ENCODE measurements around the gene MUC5AC. TPM values are rescaled to one million over a fixed set of nuclear protein-coding genes. Genes with fewer than 3 reads are reported as not detected.

The MUC5AC gene
- total RNA-seq, 1 donor from 2014 or later, result not detected

DNA sequence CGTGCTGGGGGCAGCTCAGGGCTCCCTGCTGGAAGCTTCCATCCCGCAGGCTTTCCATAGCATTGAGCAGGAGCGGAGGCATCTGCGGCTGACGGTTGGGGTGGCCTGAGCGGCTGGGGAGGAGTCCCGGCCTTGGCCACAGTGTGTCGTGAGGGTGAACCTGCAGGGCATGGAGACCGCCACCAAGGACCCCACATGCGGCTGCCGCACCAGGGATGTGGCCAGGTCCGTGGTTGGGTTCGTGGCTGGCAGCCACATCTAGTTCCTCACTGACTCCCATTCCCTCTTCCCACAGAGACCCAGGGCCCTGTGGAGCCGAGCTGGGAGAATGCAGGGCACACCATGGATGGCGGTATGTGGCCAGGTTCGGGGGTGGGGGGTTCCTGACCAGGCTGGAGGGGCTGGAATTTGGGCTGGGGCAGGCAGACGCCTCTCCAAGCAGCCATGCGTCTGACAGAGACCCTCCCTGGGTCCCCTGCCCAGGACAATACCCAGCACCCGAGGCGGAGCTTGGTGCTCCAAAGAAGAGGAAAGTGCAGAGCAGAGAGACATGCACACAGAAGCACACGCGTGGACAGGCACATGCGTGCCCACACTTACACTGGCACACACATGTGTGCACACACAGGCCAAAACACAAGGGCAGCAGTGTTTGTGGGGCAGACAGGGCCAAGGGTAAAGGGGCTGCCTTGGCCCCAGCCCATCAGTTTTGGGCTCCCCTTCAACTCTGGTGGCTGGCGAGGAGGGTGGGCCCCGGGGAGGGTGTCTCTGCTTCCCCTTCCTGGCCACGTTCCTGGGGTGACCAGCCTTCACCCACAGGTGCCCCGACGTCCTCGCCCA lies 67.9 kb downstream of the MUC5AC start:
- TF ChIP-seq, protein P1, sequence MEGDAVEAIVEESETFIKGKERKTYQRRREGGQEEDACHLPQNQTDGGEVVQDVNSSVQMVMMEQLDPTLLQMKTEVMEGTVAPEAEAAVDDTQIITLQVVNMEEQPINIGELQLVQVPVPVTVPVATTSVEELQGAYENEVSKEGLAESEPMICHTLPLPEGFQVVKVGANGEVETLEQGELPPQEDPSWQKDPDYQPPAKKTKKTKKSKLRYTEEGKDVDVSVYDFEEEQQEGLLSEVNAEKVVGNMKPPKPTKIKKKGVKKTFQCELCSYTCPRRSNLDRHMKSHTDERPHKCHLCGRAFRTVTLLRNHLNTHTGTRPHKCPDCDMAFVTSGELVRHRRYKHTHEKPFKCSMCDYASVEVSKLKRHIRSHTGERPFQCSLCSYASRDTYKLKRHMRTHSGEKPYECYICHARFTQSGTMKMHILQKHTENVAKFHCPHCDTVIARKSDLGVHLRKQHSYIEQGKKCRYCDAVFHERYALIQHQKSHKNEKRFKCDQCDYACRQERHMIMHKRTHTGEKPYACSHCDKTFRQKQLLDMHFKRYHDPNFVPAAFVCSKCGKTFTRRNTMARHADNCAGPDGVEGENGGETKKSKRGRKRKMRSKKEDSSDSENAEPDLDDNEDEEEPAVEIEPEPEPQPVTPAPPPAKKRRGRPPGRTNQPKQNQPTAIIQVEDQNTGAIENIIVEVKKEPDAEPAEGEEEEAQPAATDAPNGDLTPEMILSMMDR (IDR thresholded peaks at IDR 0.05; ENCODE audit: unreplicated experiment), result no peak
- H3K36me3 Mint-ChIP-seq (ENCODE audit: low read depth, unreplicated experiment), result no peaks in the 10 kb centered on the region

DNA sequence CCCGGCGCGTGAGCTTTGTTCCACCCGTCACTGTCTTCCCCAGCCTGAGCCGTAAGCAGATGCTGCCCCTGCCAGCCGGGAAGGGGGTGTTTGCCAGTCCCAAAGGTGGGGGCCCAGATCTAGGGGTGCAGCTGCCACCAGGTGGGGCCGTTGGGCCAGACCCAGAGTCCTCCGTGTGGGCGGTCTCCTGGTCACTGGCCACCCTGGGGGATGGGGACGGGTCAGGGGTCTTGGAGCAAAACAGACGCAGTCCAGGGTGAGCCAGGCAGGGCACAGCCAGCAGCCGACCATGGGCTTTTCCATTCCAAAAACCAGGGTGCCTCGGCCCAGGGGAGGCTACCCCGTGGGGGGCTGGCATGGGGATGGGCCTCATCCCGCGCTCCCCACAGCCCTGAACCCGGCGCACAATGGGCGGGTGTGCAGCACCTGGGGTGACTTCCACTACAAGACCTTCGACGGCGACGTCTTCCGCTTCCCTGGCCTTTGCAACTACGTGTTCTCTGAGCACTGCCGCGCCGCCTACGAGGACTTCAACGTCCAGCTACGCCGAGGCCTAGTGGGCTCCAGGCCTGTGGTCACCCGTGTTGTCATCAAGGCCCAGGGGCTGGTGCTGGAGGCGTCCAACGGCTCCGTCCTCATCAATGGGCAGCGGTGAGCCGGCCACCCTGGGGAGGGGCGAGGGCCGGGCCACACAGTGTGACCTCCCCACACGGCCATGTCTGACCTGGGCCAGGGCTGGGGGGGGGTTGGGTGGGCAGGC lies 68.7 kb downstream of the MUC5AC start:
- TF ChIP-seq, protein P1 (IDR thresholded peaks at IDR 0.05; ENCODE audit: unreplicated experiment), result no peak
- H3K27me3 Mint-ChIP-seq (ENCODE audit: unreplicated experiment), result peaks cover 2% of the 10 kb centered on the region
- H3K36me3 Mint-ChIP-seq (ENCODE audit: low read depth, unreplicated experiment), result no peaks in the 10 kb centered on the region
- H3K9me3 Mint-ChIP-seq (ENCODE audit: unreplicated experiment), result no peaks in the 10 kb centered on the region
- no peak for DNase-seq (ENCODE audit: low spot score)
- H3K4me3 Mint-ChIP-seq (ENCODE audit: unreplicated experiment), result no peak overlapping the region
- peaks cover 4% of the 10 kb centered on the region for H3K4me1 Mint-ChIP-seq (ENCODE audit: unreplicated experiment)
- H3K27ac Mint-ChIP-seq (ENCODE audit: unreplicated experiment), result no peak overlapping the region

More for the DNA sequence above, 67.9 kb downstream of the MUC5AC start:
- H3K27ac Mint-ChIP-seq (ENCODE audit: unreplicated experiment), result no peak overlapping the region
- H3K27me3 Mint-ChIP-seq (ENCODE audit: unreplicated experiment), result peaks cover 2% of the 10 kb centered on the region
- peaks cover 8% of the 10 kb centered on the region for H3K4me1 Mint-ChIP-seq (ENCODE audit: unreplicated experiment)
- H3K9me3 Mint-ChIP-seq (ENCODE audit: unreplicated experiment), result no peaks in the 10 kb centered on the region
- no peak overlapping the region for H3K4me3 Mint-ChIP-seq (ENCODE audit: unreplicated experiment)
- no peak for DNase-seq (ENCODE audit: low spot score)

- H3K36me3 Mint-ChIP-seq (ENCODE audit: low read depth, unreplicated experiment), result no peaks in the 10 kb centered on the region
- peak; percentile 46 for DNase-seq (ENCODE audit: low spot score)
- peaks cover 2% of the 10 kb centered on the region for H3K27me3 Mint-ChIP-seq (ENCODE audit: unreplicated experiment)
- H3K4me3 Mint-ChIP-seq (ENCODE audit: unreplicated experiment), result no peak overlapping the region
- TF ChIP-seq, protein P1 (IDR thresholded peaks at IDR 0.05; ENCODE audit: unreplicated experiment), result peak; percentile 41
- H3K4me1 Mint-ChIP-seq (ENCODE audit: unreplicated experiment), result no peaks in the 10 kb centered on the region
- no peaks in the 10 kb centered on the region for H3K9me3 Mint-ChIP-seq (ENCODE audit: unreplicated experiment)
- H3K27ac Mint-ChIP-seq (ENCODE audit: unreplicated experiment), result no peak overlapping the region
Observed at GRCh38 chr11:1226986-1227550, 69.3 kb downstream of the MUC5AC start.

GRCh38 chr11:1227551-1228100 lies 69.9 kb downstream of the MUC5AC start:
- Mint-ChIP-seq H3K27me3 (ENCODE audit: unreplicated experiment) (peaks cover 2% of the 10 kb centered on the region), H3K36me3 (ENCODE audit: low read depth, unreplicated experiment) (no peaks in the 10 kb centered on the region)

More at GRCh38 chr11:1227551-1228100, 69.9 kb downstream of the MUC5AC start:
- TF ChIP-seq, protein P1 (IDR thresholded peaks at IDR 0.05; ENCODE audit: unreplicated experiment), result no peak
- H3K27ac Mint-ChIP-seq (ENCODE audit: unreplicated experiment), result no peak overlapping the region
- H3K4me3 Mint-ChIP-seq (ENCODE audit: unreplicated experiment), result no peak overlapping the region
- no peaks in the 10 kb centered on the region for H3K4me1 Mint-ChIP-seq (ENCODE audit: unreplicated experiment)
- no peaks in the 10 kb centered on the region for H3K9me3 Mint-ChIP-seq (ENCODE audit: unreplicated experiment)
- no peak for DNase-seq (ENCODE audit: low spot score)
